HL-60 (cell line): Measurements from ENCODE around the gene WDR47.
"Not testable (repeated sequence)": the region's sequence is repeated elsewhere in the genome, so short reads cannot be mapped to it uniquely, and the experiment has no call there.

ENCODE experiments used
- DNase-seq, 2 experiments: peaks; one replicate each; pipeline ENCODE4 v3.0.0-alpha.2; 2010 to 2020; ENCODE audit warnings: low read depth in 1 of 2, low spot score in 1 of 2
- H3K27ac ChIP-seq: fragments of 250-450 bp; sonication (Bioruptor Pico); replicated peaks from 2 replicates; pipeline ENCODE4 v1.5.1; 2020; ENCODE audit warnings: mild to moderate bottlenecking, moderate library complexity
- H3K27me3 ChIP-seq: fragments of 250-450 bp; sonication (Bioruptor Pico); 2 replicates; pipeline ENCODE4 v1.5.1; 2021; ENCODE audit warnings: mild to moderate bottlenecking, moderate library complexity; ENCODE audit not compliant: insufficient read depth, poor library complexity, severe bottlenecking
- H3K4me3 ChIP-seq: replicated peaks from 2 replicates; pipeline ENCODE4 v1.5.1; 2011; ENCODE audit warnings: mild to moderate bottlenecking, control low read depth, low read length; ENCODE audit not compliant: insufficient read depth
- GABPA ChIP-seq: IDR thresholded peaks from 2 replicates; pipeline ENCODE4 v1.6.1; 2012; ENCODE audit warnings: low read depth
- POLR2AphosphoS5 ChIP-seq: IDR thresholded peaks from 2 replicates; pipeline ENCODE4 v1.6.1; 2012; ENCODE audit warnings: low read depth
- SPI1 ChIP-seq: IDR thresholded peaks from 2 replicates; pipeline ENCODE4 v1.6.1; 2012; ENCODE audit warnings: low read depth, mild to moderate bottlenecking, borderline replicate concordance
- TF ChIP-seq, protein P1 (sequence below): IDR thresholded peaks from 2 replicates; pipeline ENCODE4 v1.6.1; 2012; ENCODE audit warnings: low read depth; ENCODE audit not compliant: insufficient replicate concordance
- TF ChIP-seq, protein P2 (sequence below): IDR thresholded peaks from one replicate; pipeline ENCODE4 v1.5.1; 2011; ENCODE audit warnings: low read length, control low read depth, inconsistent platforms; ENCODE audit not compliant: insufficient read depth

Gene WDR47

DNA sequence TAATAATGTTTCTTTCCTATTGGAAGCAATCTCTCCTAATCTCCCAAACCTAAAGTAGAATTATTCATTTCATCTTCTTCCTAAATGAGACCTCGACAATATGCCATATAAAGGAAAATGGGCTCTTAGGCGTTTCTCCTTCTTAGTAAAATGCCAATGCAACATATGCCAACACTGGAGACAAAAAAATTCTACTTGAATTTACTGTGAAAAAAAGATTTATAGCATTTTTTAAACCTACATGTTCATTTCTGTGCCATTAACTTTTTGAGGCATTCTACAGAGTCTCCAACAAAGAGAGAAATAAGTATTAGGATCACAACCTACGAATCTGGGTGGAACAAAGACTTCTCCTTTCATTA is 1.3 kb downstream of the WDR47 start:
- Histone ChIP-seq H3K4me3 (peak overlapping the region; percentile 75), H3K27ac (peak overlapping the region; percentile 48), H3K27me3 (no peaks in the 10 kb centered on the region)
- DNase-seq, result no peak
- TF ChIP-seq, protein P1, sequence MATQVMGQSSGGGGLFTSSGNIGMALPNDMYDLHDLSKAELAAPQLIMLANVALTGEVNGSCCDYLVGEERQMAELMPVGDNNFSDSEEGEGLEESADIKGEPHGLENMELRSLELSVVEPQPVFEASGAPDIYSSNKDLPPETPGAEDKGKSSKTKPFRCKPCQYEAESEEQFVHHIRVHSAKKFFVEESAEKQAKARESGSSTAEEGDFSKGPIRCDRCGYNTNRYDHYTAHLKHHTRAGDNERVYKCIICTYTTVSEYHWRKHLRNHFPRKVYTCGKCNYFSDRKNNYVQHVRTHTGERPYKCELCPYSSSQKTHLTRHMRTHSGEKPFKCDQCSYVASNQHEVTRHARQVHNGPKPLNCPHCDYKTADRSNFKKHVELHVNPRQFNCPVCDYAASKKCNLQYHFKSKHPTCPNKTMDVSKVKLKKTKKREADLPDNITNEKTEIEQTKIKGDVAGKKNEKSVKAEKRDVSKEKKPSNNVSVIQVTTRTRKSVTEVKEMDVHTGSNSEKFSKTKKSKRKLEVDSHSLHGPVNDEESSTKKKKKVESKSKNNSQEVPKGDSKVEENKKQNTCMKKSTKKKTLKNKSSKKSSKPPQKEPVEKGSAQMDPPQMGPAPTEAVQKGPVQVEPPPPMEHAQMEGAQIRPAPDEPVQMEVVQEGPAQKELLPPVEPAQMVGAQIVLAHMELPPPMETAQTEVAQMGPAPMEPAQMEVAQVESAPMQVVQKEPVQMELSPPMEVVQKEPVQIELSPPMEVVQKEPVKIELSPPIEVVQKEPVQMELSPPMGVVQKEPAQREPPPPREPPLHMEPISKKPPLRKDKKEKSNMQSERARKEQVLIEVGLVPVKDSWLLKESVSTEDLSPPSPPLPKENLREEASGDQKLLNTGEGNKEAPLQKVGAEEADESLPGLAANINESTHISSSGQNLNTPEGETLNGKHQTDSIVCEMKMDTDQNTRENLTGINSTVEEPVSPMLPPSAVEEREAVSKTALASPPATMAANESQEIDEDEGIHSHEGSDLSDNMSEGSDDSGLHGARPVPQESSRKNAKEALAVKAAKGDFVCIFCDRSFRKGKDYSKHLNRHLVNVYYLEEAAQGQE, result no peak
- TF ChIP-seq POLR2AphosphoS5, result no peak
- TF ChIP-seq, protein P2, sequence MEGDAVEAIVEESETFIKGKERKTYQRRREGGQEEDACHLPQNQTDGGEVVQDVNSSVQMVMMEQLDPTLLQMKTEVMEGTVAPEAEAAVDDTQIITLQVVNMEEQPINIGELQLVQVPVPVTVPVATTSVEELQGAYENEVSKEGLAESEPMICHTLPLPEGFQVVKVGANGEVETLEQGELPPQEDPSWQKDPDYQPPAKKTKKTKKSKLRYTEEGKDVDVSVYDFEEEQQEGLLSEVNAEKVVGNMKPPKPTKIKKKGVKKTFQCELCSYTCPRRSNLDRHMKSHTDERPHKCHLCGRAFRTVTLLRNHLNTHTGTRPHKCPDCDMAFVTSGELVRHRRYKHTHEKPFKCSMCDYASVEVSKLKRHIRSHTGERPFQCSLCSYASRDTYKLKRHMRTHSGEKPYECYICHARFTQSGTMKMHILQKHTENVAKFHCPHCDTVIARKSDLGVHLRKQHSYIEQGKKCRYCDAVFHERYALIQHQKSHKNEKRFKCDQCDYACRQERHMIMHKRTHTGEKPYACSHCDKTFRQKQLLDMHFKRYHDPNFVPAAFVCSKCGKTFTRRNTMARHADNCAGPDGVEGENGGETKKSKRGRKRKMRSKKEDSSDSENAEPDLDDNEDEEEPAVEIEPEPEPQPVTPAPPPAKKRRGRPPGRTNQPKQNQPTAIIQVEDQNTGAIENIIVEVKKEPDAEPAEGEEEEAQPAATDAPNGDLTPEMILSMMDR, result no peak
- TF ChIP-seq GABPA, result no peak
- no peak for TF ChIP-seq SPI1

DNA sequence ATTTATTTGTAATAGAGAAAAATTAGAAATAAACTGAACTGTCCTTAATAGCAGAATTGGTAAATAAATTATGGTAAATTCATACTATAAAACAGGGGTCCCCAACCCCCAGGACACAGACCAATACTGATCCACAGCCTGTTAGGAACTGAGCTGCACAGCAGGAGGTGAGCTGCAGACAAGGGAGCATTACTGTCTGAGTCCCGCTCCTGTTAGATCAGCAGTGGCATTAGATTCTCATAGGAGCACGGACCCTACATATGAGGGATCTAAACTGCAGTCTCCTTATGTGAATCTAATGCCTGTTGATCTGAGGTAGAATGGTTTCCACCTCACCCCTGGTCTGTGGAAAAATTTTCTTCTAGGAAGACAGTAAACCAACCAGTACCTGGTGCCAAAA is 7.5 kb downstream of the WDR47 start:
- H3K27ac ChIP-seq, result no peak overlapping the region

DNA sequence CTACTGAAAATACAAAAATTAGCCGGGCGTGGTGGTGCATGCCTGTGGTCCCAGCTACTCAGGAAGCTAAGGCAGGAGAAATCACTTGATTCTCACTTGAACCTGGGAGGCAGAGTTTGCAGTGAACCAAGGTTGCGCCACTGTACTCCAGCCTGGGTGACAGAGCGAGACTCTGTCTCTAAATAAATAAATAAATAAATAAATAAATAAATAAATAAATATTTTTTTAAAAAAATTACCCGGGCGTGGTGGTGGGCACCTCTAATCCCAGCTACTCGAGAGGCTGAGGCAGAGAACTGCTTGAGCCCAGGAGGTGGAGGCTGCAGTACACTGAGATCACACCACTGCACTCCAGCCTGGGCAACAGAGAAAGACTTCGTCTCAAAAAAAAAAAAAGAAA is 12.4 kb downstream of the WDR47 start:
- H3K4me3 ChIP-seq, H3K27me3 ChIP-seq, DNase-seq, H3K27ac ChIP-seq: not testable (repeated sequence)

More for the DNA sequence above, 7.5 kb downstream of the WDR47 start:
- DNase-seq, result no peak
- H3K4me3 ChIP-seq, result no peak overlapping the region
- no peaks in the 10 kb centered on the region for H3K27me3 ChIP-seq
- no peak for TF ChIP-seq POLR2AphosphoS5
- TF ChIP-seq GABPA, result no peak
- TF ChIP-seq SPI1, result no peak
- TF ChIP-seq, protein P1, result no peak
- TF ChIP-seq, protein P2, result no peak

DNA sequence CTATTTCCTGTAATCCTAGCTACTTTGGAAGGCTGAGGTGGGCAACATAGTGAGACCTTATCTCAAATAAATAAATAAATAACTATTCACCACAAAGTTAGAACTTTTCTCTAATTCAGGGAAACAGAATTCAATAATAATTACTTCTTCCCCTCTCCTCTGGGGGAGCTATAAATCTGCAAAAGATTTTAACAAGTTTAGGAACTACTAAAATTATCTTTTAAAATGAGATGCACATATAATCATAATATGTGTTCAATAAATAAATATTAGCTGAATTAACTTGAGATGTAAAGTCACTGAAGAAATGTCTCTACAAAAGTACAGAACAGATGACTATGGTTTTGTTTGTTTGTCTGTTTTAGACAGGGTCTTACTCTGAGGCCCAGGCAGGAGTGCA is 14.1 kb downstream of the WDR47 start:
- Histone ChIP-seq H3K27me3 (no peaks in the 10 kb centered on the region), H3K27ac (no peak overlapping the region), H3K4me3 (no peak overlapping the region)
- TF ChIP-seq GABPA, result no peak
- TF ChIP-seq, protein P2, result peak; percentile 6
- DNase-seq, result no peak

DNA sequence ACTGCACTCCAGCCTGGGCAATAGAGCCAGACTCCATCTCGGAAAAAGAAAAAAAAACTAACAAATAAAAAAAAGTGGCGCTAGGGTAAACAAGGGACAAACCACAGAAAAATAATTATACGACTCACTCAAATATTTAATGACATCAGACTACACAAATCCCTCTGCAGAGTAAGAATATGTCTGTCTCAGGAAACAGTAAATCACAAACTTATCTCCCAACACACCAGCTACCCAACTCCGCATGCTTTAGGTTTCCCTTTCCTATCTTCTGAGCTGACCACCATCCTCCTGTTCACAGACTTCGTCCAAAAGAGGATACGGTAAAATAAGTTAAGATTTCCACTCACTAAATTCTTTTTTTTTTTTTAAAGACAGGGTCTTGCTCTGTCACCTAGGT is 16.2 kb downstream of the WDR47 start:
- no peak for DNase-seq
- H3K27ac ChIP-seq, result no peak overlapping the region
- TF ChIP-seq SPI1 (no peak), GABPA (no peak), POLR2AphosphoS5 (no peak)
- TF ChIP-seq, protein P2, result no peak
- TF ChIP-seq, protein P1, result no peak

More for the DNA sequence above, 16.2 kb downstream of the WDR47 start:
- H3K27me3 ChIP-seq, result no peaks in the 10 kb centered on the region
- no peak overlapping the region for H3K4me3 ChIP-seq
